A673 (cell line): ENCODE measurements around the gene ELOA2. TPM values are rescaled to one million over a fixed set of nuclear protein-coding genes. Genes with fewer than 3 reads are reported as not detected.

Experiments
- BruUV-seq: library from RNA; stranded (reverse); fragments of 400-500 nt; replicated peaks from 2 replicates; lab custom pipeline; 2021; lab: Mats Ljungman, UMichigan
- CTCF ChIA-PET: fragments of 300-600 bp; sonication (Branson Sonifier 250); formaldehyde crosslinking; loops from one replicate; lab custom pipeline; 2022; ENCODE audit warnings: antibody characterized with exemption; lab: Charles Lee
- POLR2A ChIA-PET: fragments of 300-600 bp; sonication (Branson Sonifier 250); formaldehyde crosslinking; loops from one replicate; lab custom pipeline; 2022; ENCODE audit warnings: antibody characterized with exemption; ENCODE audit not compliant: low non-redundant PET; lab: Charles Lee
- DNase-seq: peaks from one replicate; pipeline ENCODE4 v3.0.0-alpha.2; 2015; ENCODE audit warnings: low spot score
- H3K27ac ChIP-seq: fragments of 200-600 bp; sonication (generic); 2 replicates; pipeline ENCODE4 v1.5.1; 2016; ENCODE audit warnings: mixed run types, low read depth, mild to moderate bottlenecking, mixed read lengths, antibody characterized with exemption, low read length; ENCODE audit not compliant: poor library complexity, severe bottlenecking
- H3K27me3 ChIP-seq: fragments of 200-600 bp; sonication (generic); replicated peaks from 2 replicates; pipeline ENCODE4 v1.6.1; 2017; ENCODE audit warnings: mixed run types, low read depth, mild to moderate bottlenecking, mixed read lengths, antibody characterized with exemption, low read length; ENCODE audit not compliant: insufficient read depth, poor library complexity
- H3K36me3 ChIP-seq: fragments of 200-600 bp; sonication (generic); 2 replicates; pipeline ENCODE4 v1.6.1; 2016; ENCODE audit warnings: mixed run types, mild to moderate bottlenecking, mixed read lengths, antibody characterized with exemption, low read length; ENCODE audit not compliant: insufficient read depth, poor library complexity, severe bottlenecking
- H3K4me1 ChIP-seq: fragments of 200-600 bp; sonication (generic); 2 replicates; pipeline ENCODE4 v1.6.1; 2017; ENCODE audit warnings: mixed run types, mild to moderate bottlenecking, mixed read lengths, antibody characterized with exemption, low read length; ENCODE audit not compliant: insufficient read depth, poor library complexity, severe bottlenecking
- H3K4me3 ChIP-seq: fragments of 200-600 bp; sonication (generic); 2 replicates; pipeline ENCODE4 v1.5.1; 2016; ENCODE audit warnings: low read depth, mixed run types, mild to moderate bottlenecking, mixed read lengths, low read length; ENCODE audit not compliant: poor library complexity, severe bottlenecking
- H3K9me3 ChIP-seq: fragments of 200-600 bp; sonication (generic); 2 replicates; pipeline ENCODE4 v1.6.1; 2016; ENCODE audit warnings: mixed run types, low read depth, mild to moderate bottlenecking, mixed read lengths, antibody characterized with exemption, low read length; ENCODE audit not compliant: poor library complexity, severe bottlenecking
- EZH2 ChIP-seq: fragments of 200-600 bp; sonication (generic); IDR thresholded peaks from 2 replicates; pipeline ENCODE4 v1.6.1; 2017; ENCODE audit warnings: borderline replicate concordance, low read depth, mild to moderate bottlenecking, mixed read lengths, antibody characterized with exemption, low read length; ENCODE audit not compliant: poor library complexity, severe bottlenecking
- intact Hi-C: fragments of 100-400 bp; cut with micrococcal nuclease; formaldehyde crosslinking; loops from one replicate; pipeline ENCODE4 v1.10.0; 2022; ENCODE audit not compliant: unreplicated experiment
- total RNA-seq: library from RNA; stranded (reverse); gene quantifications from 2 replicates; pipeline ENCODE4 v1.2.3, GENCODE V29; 2021
- TF ChIP-seq, protein P1 (sequence below): fragments of 300-800, 200-600 bp; sonication (generic); conservative IDR thresholded peaks from 2 replicates; pipeline ENCODE4 v1.5.1; 2017; ENCODE audit warnings: low read depth, mild to moderate bottlenecking, antibody characterized with exemption, low read length, moderate library complexity, mixed read lengths

The ELOA2 gene
- total RNA-seq, 1 experiment from 2014 or later = not detected

DNA sequence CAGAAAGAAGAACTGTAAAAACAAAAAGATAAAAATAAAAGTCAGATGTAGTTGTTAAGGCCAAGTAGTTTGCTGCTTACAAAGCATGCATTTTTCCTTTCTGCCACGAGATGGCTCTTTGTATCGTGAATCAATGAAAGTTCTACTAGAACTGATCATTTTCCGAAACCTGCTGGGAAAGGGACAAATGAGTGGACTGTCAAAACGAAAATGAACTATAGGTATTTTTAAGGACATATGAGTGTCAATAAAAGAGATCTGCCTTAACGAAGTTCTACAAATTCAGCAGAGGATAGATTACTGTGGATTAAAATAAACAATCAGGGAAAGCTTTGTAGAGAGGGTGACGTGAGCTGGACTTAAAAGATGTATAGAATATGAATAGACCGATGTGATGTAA is 15.0 kb upstream of the ELOA2 start:
- intact Hi-C loops = loop anchor here (2.0 to 5.0 kb wide), 2 partner anchors 157 to 704 kb away; no protein-coding TSS in a partner anchor
- ChIA-PET POLR2A (no interaction called here), CTCF (interaction anchor here (0.9 to 1.5 kb wide), 3 partner anchors 100 to 698 kb away, joined by 3 to 5 read pairs (median 4); partner anchors contain the start of gene HDHD2)
- no peak for TF ChIP-seq EZH2
- TF ChIP-seq, protein P1, sequence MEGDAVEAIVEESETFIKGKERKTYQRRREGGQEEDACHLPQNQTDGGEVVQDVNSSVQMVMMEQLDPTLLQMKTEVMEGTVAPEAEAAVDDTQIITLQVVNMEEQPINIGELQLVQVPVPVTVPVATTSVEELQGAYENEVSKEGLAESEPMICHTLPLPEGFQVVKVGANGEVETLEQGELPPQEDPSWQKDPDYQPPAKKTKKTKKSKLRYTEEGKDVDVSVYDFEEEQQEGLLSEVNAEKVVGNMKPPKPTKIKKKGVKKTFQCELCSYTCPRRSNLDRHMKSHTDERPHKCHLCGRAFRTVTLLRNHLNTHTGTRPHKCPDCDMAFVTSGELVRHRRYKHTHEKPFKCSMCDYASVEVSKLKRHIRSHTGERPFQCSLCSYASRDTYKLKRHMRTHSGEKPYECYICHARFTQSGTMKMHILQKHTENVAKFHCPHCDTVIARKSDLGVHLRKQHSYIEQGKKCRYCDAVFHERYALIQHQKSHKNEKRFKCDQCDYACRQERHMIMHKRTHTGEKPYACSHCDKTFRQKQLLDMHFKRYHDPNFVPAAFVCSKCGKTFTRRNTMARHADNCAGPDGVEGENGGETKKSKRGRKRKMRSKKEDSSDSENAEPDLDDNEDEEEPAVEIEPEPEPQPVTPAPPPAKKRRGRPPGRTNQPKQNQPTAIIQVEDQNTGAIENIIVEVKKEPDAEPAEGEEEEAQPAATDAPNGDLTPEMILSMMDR = peak; percentile 82
- no peaks in the 10 kb centered on the region for H3K36me3 ChIP-seq
- H3K9me3 ChIP-seq = no peaks in the 10 kb centered on the region
- H3K4me1 ChIP-seq = no peaks in the 10 kb centered on the region
- BruUV-seq = no TSS peak
- H3K27me3 ChIP-seq = no peaks in the 10 kb centered on the region
- H3K27ac ChIP-seq = no peak overlapping the region
- peak; percentile 59 for DNase-seq
- no peak overlapping the region for H3K4me3 ChIP-seq

DNA sequence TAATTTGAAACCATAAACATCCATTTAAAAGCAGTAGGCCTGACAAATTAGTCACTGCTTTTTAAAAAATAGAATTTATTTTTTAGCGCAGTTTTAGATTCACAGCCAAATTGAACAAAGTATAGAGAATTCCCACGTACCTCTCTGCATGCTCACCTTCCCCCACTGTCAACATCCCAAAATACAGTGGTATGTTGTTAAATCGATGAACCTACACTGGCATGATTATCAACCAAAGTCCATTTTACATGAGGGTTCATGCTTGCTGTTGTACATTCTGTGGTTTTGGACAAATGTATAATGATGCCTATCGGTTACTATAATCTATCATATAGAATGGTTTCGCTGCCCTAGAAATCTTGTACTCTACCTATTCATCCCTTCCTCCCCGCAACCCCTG is 5.6 kb upstream of the ELOA2 start:
- Histone ChIP-seq H3K9me3 (no peaks in the 10 kb centered on the region), H3K4me1 (no peaks in the 10 kb centered on the region), H3K4me3 (no peak overlapping the region), H3K27me3 (no peaks in the 10 kb centered on the region), H3K27ac (no peak overlapping the region), H3K36me3 (no peaks in the 10 kb centered on the region)
- POLR2A ChIA-PET = no interaction called here
- DNase-seq = no peak
- intact Hi-C loops = no loop called here
- TF ChIP-seq, protein P1 = no peak
- BruUV-seq = no TSS peak
- CTCF ChIA-PET = no interaction called here

GRCh38 chr18:47036927-47037578 is 1.6 kb upstream of the ELOA2 start:
- no TSS peak for BruUV-seq
- H3K36me3 ChIP-seq = no peaks in the 10 kb centered on the region
- no peaks in the 10 kb centered on the region for H3K4me1 ChIP-seq
- POLR2A ChIA-PET = no interaction called here
- no peaks in the 10 kb centered on the region for H3K27me3 ChIP-seq
- TF ChIP-seq, protein P1 = no peak
- no peak for TF ChIP-seq EZH2
- no peak overlapping the region for H3K27ac ChIP-seq
- CTCF ChIA-PET = no interaction called here
- no peaks in the 10 kb centered on the region for H3K9me3 ChIP-seq
- intact Hi-C loops = no loop called here
- no peak overlapping the region for H3K4me3 ChIP-seq
- DNase-seq = no peak
